Raji (cell line): ENCODE data around the gene MRPS17.

ENCODE experiments used
- POLR2A ChIP-seq: IDR thresholded peaks from 2 replicates; pipeline ENCODE4 v1.6.1; 2011; ENCODE audit warnings: low read depth, low read length, control low read depth; ENCODE audit not compliant: insufficient read depth

Gene MRPS17

DNA sequence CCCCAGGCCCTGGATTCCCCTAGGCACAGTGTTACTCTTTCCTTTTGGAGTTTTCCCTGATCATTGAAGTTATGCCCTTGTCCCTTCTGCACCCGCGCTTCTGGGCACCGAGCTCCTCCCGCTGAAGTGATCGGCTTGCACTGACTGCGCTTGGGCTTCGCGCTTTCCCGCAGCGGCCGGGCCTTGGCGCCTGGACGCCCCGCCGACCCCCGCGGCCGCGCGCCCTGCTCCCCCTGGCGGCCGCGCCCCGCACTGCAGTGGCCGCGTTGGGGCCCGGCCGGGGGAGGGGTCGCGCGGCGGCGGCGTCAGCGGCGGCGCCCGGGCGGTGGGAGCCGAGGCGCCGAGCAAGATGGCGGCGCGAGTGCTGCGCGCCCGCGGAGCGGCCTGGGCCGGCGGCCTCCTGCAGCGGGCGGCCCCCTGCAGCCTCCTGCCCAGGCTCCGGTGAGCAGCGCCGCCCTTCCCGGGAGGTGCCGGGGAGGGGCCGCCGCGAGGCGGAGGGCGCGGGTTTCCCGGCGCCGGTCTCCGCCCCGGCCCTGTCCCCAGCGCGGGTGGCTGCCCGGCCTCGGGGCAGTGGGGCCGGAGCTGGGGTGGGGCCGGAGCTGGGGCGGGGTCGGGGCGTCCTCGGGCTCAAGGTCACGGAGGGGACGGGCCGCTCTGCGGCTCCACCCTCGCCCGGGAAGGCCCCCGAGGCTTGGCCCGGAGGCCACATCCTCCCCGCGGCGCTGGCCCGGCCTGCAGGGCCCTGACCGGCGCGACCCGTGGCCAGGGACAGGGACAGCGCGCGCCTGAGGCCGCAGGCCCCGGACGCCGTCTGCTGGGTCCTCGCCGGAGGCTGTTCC, 12.8 kb downstream of the MRPS17 start, which contains the start of gene NIPSNAP2:
Gene NIPSNAP2 (plus strand): TSS at position 325 of the 839 bp plus-strand sequence. CDS start 25 bp downstream, at position 350.
- TF ChIP-seq POLR2A = peak; percentile 75

GRCh38 chr7:55965100-55965470, 13.4 kb downstream of the MRPS17 start:
- TF ChIP-seq POLR2A = no peak

GRCh38 chr7:55965805-55966421, 14.2 kb downstream of the MRPS17 start:
- TF ChIP-seq POLR2A = no peak

GRCh38 chr7:55966851-55967250, 15.2 kb downstream of the MRPS17 start:
- no peak for TF ChIP-seq POLR2A

DNA sequence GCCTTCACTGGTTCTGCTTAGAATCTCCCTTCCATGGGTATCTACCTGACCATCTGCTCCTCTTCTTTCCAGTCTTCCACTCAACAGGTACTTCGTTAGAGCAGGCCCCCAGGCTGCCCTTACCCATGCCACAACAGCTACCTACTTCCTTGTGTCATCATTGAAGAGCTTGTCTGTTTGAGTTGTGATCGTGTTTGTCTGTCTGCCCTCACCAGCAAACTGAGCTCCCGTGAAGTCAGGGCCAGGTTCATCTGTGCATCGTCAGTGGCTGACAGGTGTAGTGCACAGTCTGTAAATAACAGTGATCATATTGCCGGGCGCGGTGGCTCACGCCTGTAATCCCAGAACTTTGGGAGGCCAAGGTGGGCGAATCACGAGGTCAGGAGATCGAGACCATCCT, 17.7 kb downstream of the MRPS17 start:
- no peak for TF ChIP-seq POLR2A

- TF ChIP-seq POLR2A = no peak
Measured at GRCh38 chr7:55970561-55970960, 18.9 kb downstream of the MRPS17 start.

GRCh38 chr7:55970978-55971377, 19.3 kb downstream of the MRPS17 start:
- TF ChIP-seq POLR2A = no peak

DNA sequence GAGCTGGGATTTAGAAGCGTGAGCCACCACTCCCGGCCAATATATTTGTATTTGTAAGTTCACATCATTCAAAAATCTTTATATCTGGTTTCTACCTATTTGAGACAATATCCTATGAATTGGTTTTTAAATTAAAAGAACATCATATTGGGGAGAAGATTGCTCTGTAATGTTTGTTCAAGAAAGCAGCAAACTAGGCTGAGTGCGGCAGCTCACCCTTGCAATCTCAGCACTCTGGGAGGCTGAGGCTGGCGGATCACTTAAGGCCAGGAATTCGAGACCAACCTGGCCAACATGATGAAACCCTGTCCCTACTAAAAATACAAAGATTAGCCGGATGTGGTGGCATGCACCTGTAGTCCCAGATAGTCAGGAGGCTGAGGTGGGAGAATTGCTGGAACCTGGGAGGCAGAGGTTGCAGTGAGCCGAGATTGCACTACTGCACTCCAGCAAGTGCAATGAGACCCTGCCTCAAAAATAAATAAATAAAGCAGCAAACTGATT, 22.1 kb downstream of the MRPS17 start:
- TF ChIP-seq POLR2A = no peak

- TF ChIP-seq POLR2A = no peak
Measured at GRCh38 chr7:55975988-55976633, 24.4 kb downstream of the MRPS17 start.

GRCh38 chr7:55977831-55978230, 26.2 kb downstream of the MRPS17 start:
- no peak for TF ChIP-seq POLR2A

DNA sequence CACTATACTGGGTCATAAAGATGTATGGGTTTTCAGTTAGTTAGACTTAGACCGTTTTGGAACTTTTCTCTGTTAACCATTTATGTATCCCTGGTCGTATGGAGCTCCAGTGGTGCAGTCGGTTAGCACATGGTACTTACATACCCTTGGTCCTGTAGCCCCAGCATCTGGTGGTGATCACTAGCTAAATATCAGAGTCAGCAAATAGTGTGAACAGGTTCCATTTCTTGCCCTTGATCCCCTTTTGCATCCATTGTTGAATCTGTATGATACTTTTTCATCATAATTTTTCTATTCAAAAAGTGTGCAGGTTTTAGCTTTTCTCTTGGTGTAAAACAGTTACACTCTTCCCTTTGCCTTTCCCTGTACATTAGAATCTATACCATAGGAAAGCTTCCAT, 28.6 kb downstream of the MRPS17 start:
- TF ChIP-seq POLR2A = no peak

- TF ChIP-seq POLR2A = no peak
Measured at GRCh38 chr7:55983537-55983936, 31.9 kb downstream of the MRPS17 start.

DNA sequence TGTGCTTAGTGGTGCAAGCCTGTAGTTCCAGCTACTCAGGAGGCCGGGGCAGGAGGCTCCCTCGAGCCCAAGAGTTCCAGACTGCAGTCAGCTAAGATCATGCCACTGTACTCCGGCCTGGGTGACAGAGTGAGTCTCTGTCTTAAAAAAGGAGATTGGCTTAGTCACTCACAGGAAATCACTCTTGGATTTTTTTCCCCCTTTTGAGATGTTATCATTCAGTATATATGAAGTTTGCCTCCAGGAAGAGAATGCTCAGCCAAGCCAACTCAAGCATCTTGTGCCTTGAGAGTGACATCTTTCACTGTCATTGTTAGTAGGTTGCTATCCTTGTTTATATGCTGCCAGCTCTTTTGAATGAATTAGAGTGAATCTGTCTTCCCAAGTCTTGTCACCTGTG, 40.7 kb downstream of the MRPS17 start:
- TF ChIP-seq POLR2A = no peak

GRCh38 chr7:55996856-55997500, 45.3 kb downstream of the MRPS17 start:
- TF ChIP-seq POLR2A = no peak

DNA sequence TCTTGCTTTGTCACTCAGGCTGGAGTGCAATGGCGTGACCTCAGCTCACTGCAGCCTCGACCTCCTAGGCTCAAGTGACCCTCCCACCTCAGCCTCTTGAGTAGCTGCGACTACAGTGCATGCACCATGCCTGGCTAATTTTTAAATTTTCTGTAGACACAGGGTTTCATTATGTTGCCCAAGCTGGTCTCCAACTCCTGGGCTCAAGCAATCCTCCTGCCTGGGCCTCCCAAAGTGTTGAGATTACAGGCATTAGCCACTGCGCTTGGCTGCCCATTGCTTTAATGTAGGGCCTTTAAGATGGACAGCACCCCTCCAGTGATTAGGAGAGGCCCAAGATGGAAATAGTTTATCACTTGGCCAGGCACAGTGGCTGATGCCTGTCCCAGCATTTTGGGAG, 52.1 kb downstream of the MRPS17 start:
- TF ChIP-seq POLR2A = no peak
